Fibroblast of skin of right quadriceps (primary cell): ENCODE data around the gene R3HDM4.
"Not testable (repeated sequence)": the region's sequence is repeated elsewhere in the genome, so short reads cannot be mapped to it uniquely, and the experiment has no call there.

Experiments used
- DNase-seq: peaks from one replicate; pipeline ENCODE4 v3.0.0-alpha.2; 2013

The R3HDM4 gene

GRCh38 chr19:913080-913748 lies at the start of gene R3HDM4:
Gene R3HDM4 (minus strand): TSS chr19:913219. CDS start chr19:913157, 62 bp downstream.
- peak; percentile 64 for DNase-seq

- DNase-seq: no peak
Observed at GRCh38 chr19:961866-962620, 49.0 kb upstream of the R3HDM4 start.

- DNase-seq: no peak
Observed at GRCh38 chr19:960601-960938, 47.6 kb upstream of the R3HDM4 start.

- DNase-seq: no peak
Observed at GRCh38 chr19:960020-960419, 47.0 kb upstream of the R3HDM4 start.

GRCh38 chr19:958967-959855 lies 46.2 kb upstream of the R3HDM4 start:
- peak; percentile 19 for DNase-seq

GRCh38 chr19:957578-957977 lies 44.6 kb upstream of the R3HDM4 start:
- not testable (repeated sequence) for DNase-seq

GRCh38 chr19:956766-957440 lies 43.9 kb upstream of the R3HDM4 start:
- DNase-seq: peak; percentile 80

GRCh38 chr19:955803-956765 lies 43.1 kb upstream of the R3HDM4 start:
- no peak for DNase-seq

- DNase-seq: no peak
Observed at GRCh38 chr19:954672-955494, 41.9 kb upstream of the R3HDM4 start.

GRCh38 chr19:954272-954671 lies 41.3 kb upstream of the R3HDM4 start:
- no peak for DNase-seq

- DNase-seq: no peak
Observed at GRCh38 chr19:953445-954271, 40.6 kb upstream of the R3HDM4 start.

GRCh38 chr19:952680-953444 lies 39.8 kb upstream of the R3HDM4 start:
- peak; percentile 59 for DNase-seq

- DNase-seq: no peak
Observed at GRCh38 chr19:952049-952679, 39.1 kb upstream of the R3HDM4 start.

GRCh38 chr19:950352-951066 lies 37.5 kb upstream of the R3HDM4 start:
- no peak for DNase-seq

GRCh38 chr19:948842-949496 lies 36.0 kb upstream of the R3HDM4 start:
- DNase-seq: no peak

- DNase-seq: no peak
Observed at GRCh38 chr19:947707-948539, 34.9 kb upstream of the R3HDM4 start.
